DND-41 (cell line): Measurements from ENCODE around the gene TOLLIP.

Source experiments
- EZH2 ChIP-seq: IDR thresholded peaks from 3 replicates; pipeline ENCODE4 v1.6.1; 2012; ENCODE audit warnings: borderline replicate concordance, low read depth, mild to moderate bottlenecking, moderate library complexity, low read length, inconsistent platforms; ENCODE audit not compliant: severe bottlenecking
- TF ChIP-seq, protein P1 (sequence below): IDR thresholded peaks from 2 replicates; pipeline ENCODE4 v1.5.1; 2012; ENCODE audit warnings: borderline replicate concordance, low read length, moderate library complexity, mild to moderate bottlenecking; ENCODE audit not compliant: poor library complexity, severe bottlenecking; ENCODE audit errors: extremely low read depth

DNA sequence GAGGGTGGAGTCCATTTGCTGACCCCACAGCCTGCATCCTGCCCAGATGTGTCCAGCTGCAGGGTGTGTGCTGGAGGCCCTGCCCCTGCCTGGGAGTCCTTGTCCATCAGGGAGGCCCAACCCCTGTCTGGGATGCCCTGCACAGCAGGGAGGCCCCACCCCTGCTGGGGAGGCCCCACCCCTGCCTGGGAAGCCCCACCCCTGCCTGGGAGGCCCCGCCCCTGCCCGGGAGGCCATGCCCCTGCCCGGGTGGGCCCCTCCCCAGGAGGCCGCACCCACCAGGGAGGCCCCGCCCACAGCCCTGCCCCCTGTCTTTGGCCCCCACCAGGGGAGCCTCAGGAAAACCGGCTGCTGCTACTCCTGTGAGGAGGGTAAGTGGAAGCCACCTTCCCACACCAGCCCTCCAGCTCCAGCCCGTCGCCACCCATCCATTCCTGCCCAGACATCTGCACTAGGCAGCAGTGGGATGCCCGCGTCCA lies 49.4 kb downstream of the TOLLIP start:
- no peak for TF ChIP-seq EZH2
- TF ChIP-seq, protein P1, sequence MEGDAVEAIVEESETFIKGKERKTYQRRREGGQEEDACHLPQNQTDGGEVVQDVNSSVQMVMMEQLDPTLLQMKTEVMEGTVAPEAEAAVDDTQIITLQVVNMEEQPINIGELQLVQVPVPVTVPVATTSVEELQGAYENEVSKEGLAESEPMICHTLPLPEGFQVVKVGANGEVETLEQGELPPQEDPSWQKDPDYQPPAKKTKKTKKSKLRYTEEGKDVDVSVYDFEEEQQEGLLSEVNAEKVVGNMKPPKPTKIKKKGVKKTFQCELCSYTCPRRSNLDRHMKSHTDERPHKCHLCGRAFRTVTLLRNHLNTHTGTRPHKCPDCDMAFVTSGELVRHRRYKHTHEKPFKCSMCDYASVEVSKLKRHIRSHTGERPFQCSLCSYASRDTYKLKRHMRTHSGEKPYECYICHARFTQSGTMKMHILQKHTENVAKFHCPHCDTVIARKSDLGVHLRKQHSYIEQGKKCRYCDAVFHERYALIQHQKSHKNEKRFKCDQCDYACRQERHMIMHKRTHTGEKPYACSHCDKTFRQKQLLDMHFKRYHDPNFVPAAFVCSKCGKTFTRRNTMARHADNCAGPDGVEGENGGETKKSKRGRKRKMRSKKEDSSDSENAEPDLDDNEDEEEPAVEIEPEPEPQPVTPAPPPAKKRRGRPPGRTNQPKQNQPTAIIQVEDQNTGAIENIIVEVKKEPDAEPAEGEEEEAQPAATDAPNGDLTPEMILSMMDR = no peak
